B cell (primary cell): ENCODE measurements around the gene XRCC4. TPM values are rescaled to one million over a fixed set of nuclear protein-coding genes. Genes with fewer than 3 reads are reported as not detected.

Experiments
- ATAC-seq: fragments of 200-7000 bp; cut with Tn5 transposase; one replicate; pipeline ENCODE4 v1.10.0; 2021; ENCODE audit warnings: low read depth, mild to moderate bottlenecking, moderate number of reproducible peaks, moderate library complexity
- CTCF ChIA-PET: fragments of 350-600 bp; sonication (Branson Sonifier 250); formaldehyde crosslinking; loops from one replicate; lab custom pipeline; 2021; ENCODE audit warnings: antibody characterized with exemption, inconsistent platforms; lab: Charles Lee
- POLR2A ChIA-PET: fragments of 350-600 bp; sonication (Branson Sonifier 250); formaldehyde crosslinking; loops from one replicate; lab custom pipeline; 2021; ENCODE audit warnings: antibody characterized with exemption; lab: Charles Lee
- DNase-seq: peaks from one replicate; pipeline ENCODE4 v3.0.0; 2013
- H2AFZ ChIP-seq: 2 replicates; pipeline ENCODE4 v1.6.1; 2012; ENCODE audit warnings: mild to moderate bottlenecking, low read depth, low read length; ENCODE audit not compliant: insufficient read depth, poor library complexity, severe bottlenecking
- H3K27ac ChIP-seq, 2 donors: 1 replicate in 1 of 2; 2 replicates in 1 of 2; pipeline ENCODE4 v1.5.1; 2012 to 2013; ENCODE audit warnings: low read length in 2 of 2, mild to moderate bottlenecking in 2 of 2, moderate library complexity in 1 of 2
- H3K27me3 ChIP-seq, 4 experiments: fragments of 200-600 bp in 1 of 4; sonication (generic) in 1 of 4; replicated peaks in 1 of 4; 1 replicate in 2 of 4; 2 replicates in 2 of 4; pipeline versions ENCODE4 v1.6.1 to v1.7.0; 2013 to 2016; ENCODE audit warnings: low read length in 3 of 4, mild to moderate bottlenecking in 2 of 4, mixed read lengths in 1 of 4, moderate library complexity in 1 of 4; ENCODE audit not compliant: insufficient read depth in 4 of 4, control insufficient read depth in 3 of 4; ENCODE audit errors: control extremely low read depth in 1 of 4
- H3K36me3 ChIP-seq, 2 experiments: replicated peaks in 1 of 2; 1 replicate in 1 of 2; 2 replicates in 1 of 2; pipeline versions ENCODE4 v1.6.1 to v1.7.1; 2013; ENCODE audit warnings: low read length in 1 of 2; ENCODE audit not compliant: insufficient read depth in 2 of 2, control insufficient read depth in 1 of 2; ENCODE audit errors: control extremely low read depth in 1 of 2, extremely low read depth in 1 of 2
- H3K4me1 ChIP-seq, 2 donors: fragments of 200-600 bp in 1 of 2; sonication (generic) in 1 of 2; 1 replicate in 1 of 2; 2 replicates in 1 of 2; pipeline versions ENCODE4 v1.5.1 to v1.6.1; 2013 to 2017; ENCODE audit warnings: low read length in 2 of 2; ENCODE audit not compliant: control insufficient read depth in 2 of 2, insufficient read depth in 2 of 2
- H3K4me2 ChIP-seq: replicated peaks from 2 replicates; pipeline ENCODE3; 2012; ENCODE audit warnings: mild to moderate bottlenecking, low read depth, low read length; ENCODE audit not compliant: poor library complexity, severe bottlenecking
- H3K4me3 ChIP-seq, 5 experiments: fragments of 200-600 bp in 1 of 5; sonication (generic) in 1 of 5; 1 replicate in 3 of 5; 2 replicates in 2 of 5; pipeline versions ENCODE4 v1.5.1 to v1.7.0; 2011 to 2016; ENCODE audit warnings: low read length in 4 of 5, mild to moderate bottlenecking in 4 of 5, low read depth in 2 of 5, control low read depth in 1 of 5, moderate library complexity in 1 of 5; ENCODE audit not compliant: insufficient read depth in 1 of 5; ENCODE audit errors: control extremely low read depth in 1 of 5, extremely low read depth in 1 of 5
- H3K79me2 ChIP-seq: fragments of 200-600 bp; sonication (generic); one replicate; pipeline ENCODE4 v1.6.0; 2016; ENCODE audit warnings: low read length; ENCODE audit not compliant: control insufficient read depth, insufficient read depth
- H3K9ac ChIP-seq: fragments of 200-600 bp; sonication (generic); 2 replicates; pipeline ENCODE4 v1.6.1; 2017; ENCODE audit warnings: mild to moderate bottlenecking, low read length, moderate library complexity
- H3K9me3 ChIP-seq, 3 donors: one replicate each; pipeline versions ENCODE4 v1.6.1 to v1.7.1; 2013; ENCODE audit warnings: low read length in 2 of 3; ENCODE audit not compliant: control insufficient read depth in 2 of 3, insufficient read depth in 1 of 3; ENCODE audit errors: control extremely low read depth in 1 of 3
- H4K20me1 ChIP-seq: 2 replicates; pipeline ENCODE4 v1.6.0; 2012; ENCODE audit warnings: mild to moderate bottlenecking, low read length; ENCODE audit not compliant: insufficient read depth, control insufficient read depth, poor library complexity, severe bottlenecking
- H3K27ac Mint-ChIP-seq: one replicate; pipeline ENCODE4 v1.8.0; 2021; ENCODE audit warnings: mixed read lengths
- H3K27me3 Mint-ChIP-seq: one replicate; pipeline ENCODE4 v1.8.0; 2021; ENCODE audit warnings: mixed read lengths
- H3K4me1 Mint-ChIP-seq: one replicate; pipeline ENCODE4 v1.8.0; 2021; ENCODE audit warnings: mixed read lengths
- H3K4me3 Mint-ChIP-seq: one replicate; pipeline ENCODE4 v1.8.0; 2021; ENCODE audit warnings: mixed read lengths
- H3K9me3 Mint-ChIP-seq: one replicate; pipeline ENCODE4 v1.8.0; 2022; ENCODE audit warnings: mixed read lengths; ENCODE audit not compliant: insufficient read depth
- EZH2 ChIP-seq: IDR thresholded peaks from 2 replicates; pipeline ENCODE4 v1.6.1; 2012; ENCODE audit warnings: borderline replicate concordance, low read depth, mild to moderate bottlenecking, moderate library complexity, low read length; ENCODE audit not compliant: insufficient read depth, poor library complexity, severe bottlenecking
- WGBS: methylation state at CpG from one replicate; pipeline ENCODE4 v1.1.5; 2013; ENCODE audit warnings: missing lambda C conversion rate; ENCODE audit not compliant: insufficient coverage; 5-methylcytosine and 5-hydroxymethylcytosine counted together
- intact Hi-C: fragments of 100-400 bp; cut with micrococcal nuclease; formaldehyde crosslinking; loops from one replicate; pipeline ENCODE4 v1.10.0; 2022
- polyA plus RNA-seq: library from polyadenylated mRNA; depleted of rRNA; stranded (reverse); fragments of >200 nt; gene quantifications from 2 replicates; pipeline ENCODE4 v1.2.3, GENCODE V29; 2012
- total RNA-seq, 2 donors: library from RNA; stranded (reverse); fragments of 120-200 nt in 1 of 2; gene quantifications; 1 replicate in 1 of 2; 2 replicates in 1 of 2; pipeline versions ENCODE4 v1.2.3 to v1.2.4, GENCODE V29; 2013 to 2022
- TF ChIP-seq, protein P1 (sequence below): fragments of 200-600 bp; IDR thresholded peaks from one replicate; pipeline ENCODE4 v1.8.0; 2022; ENCODE audit warnings: antibody characterized with exemption, mild to moderate bottlenecking

Gene XRCC4
- total and polyA plus RNA-seq, 2 donors (not counting 1 experiment from before 2014, with no cell fraction given): 1.3 to 7.7 TPM

GRCh38 chr5:83042507-83042906 lies 34.8 kb upstream of the XRCC4 start:
- ChIA-PET POLR2A (no interaction called here), CTCF (no interaction called here)
- Mint-ChIP-seq H3K4me3 (no peak overlapping the region), H3K27me3 (no peaks in the 10 kb centered on the region), H3K27ac (no peak overlapping the region), H3K9me3 (no peaks in the 10 kb centered on the region), H3K4me1 (no peaks in the 10 kb centered on the region)
- no peak for DNase-seq
- no peaks in the 10 kb centered on the region for H3K36me3 ChIP-seq
- no CpG with 5 or more reads among the region's 3 CpGs for WGBS
- H3K9me3 ChIP-seq: no peaks in the 10 kb centered on the region
- intact Hi-C loops: no loop called here
- H3K4me2 ChIP-seq: no peak overlapping the region
- H3K27ac ChIP-seq: no peak overlapping the region
- H4K20me1 ChIP-seq: no peaks in the 10 kb centered on the region
- H3K27me3 ChIP-seq: no peaks in the 10 kb centered on the region
- H3K9ac ChIP-seq: no peak overlapping the region
- H3K79me2 ChIP-seq: no peaks in the 10 kb centered on the region
- no peaks in the 10 kb centered on the region for H3K4me1 ChIP-seq
- no peak overlapping the region for H3K4me3 ChIP-seq
- TF ChIP-seq, protein P1, sequence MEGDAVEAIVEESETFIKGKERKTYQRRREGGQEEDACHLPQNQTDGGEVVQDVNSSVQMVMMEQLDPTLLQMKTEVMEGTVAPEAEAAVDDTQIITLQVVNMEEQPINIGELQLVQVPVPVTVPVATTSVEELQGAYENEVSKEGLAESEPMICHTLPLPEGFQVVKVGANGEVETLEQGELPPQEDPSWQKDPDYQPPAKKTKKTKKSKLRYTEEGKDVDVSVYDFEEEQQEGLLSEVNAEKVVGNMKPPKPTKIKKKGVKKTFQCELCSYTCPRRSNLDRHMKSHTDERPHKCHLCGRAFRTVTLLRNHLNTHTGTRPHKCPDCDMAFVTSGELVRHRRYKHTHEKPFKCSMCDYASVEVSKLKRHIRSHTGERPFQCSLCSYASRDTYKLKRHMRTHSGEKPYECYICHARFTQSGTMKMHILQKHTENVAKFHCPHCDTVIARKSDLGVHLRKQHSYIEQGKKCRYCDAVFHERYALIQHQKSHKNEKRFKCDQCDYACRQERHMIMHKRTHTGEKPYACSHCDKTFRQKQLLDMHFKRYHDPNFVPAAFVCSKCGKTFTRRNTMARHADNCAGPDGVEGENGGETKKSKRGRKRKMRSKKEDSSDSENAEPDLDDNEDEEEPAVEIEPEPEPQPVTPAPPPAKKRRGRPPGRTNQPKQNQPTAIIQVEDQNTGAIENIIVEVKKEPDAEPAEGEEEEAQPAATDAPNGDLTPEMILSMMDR: no peak
- no peak for TF ChIP-seq EZH2
- ATAC-seq: no peak
- no peak overlapping the region for H2AFZ ChIP-seq

DNA sequence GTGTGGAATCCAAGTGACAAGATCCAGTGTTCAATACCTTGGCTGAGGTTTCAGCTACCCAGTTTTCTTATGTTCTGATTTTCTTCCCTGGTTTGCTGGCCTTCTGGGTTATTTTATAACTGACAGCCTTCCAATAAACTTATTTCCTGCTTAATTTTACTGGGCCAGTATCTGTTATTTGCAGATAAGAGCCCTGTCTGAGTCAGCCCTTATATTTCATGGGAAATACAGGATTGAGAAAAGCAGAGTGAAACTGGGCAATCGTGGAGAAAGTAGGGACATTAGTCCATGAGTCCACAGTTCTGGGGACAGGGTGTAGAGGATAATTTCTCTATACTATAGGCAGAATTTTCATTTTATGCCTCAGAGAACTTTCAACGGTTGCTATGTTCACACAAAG lies 32.4 kb upstream of the XRCC4 start:
- no peaks in the 10 kb centered on the region for H3K4me1 Mint-ChIP-seq
- no CpG with 5 or more reads among the region's 2 CpGs for WGBS
- Histone ChIP-seq H4K20me1 (no peaks in the 10 kb centered on the region), H3K4me1 (no peaks in the 10 kb centered on the region), H3K4me2 (no peak overlapping the region), H3K36me3 (no peaks in the 10 kb centered on the region), H3K27me3 (no peaks in the 10 kb centered on the region), H3K4me3 (no peak overlapping the region), H3K27ac (no peak overlapping the region), H3K9me3 (no peaks in the 10 kb centered on the region), H3K79me2 (no peaks in the 10 kb centered on the region), H2AFZ (no peak overlapping the region), H3K9ac (no peak overlapping the region)
- no peak for DNase-seq
- POLR2A ChIA-PET: no interaction called here
- CTCF ChIA-PET: no interaction called here
- H3K4me3 Mint-ChIP-seq: no peak overlapping the region
- no peaks in the 10 kb centered on the region for H3K27me3 Mint-ChIP-seq
- no peaks in the 10 kb centered on the region for H3K9me3 Mint-ChIP-seq
- ATAC-seq: no peak
- intact Hi-C loops: no loop called here
- no peak overlapping the region for H3K27ac Mint-ChIP-seq
- TF ChIP-seq, protein P1: no peak
- TF ChIP-seq EZH2: no peak
